Gastroesophageal sphincter (tissue), 2 donors: ENCODE results near the gene FGR.

Experiments used
- EP300 ChIP-seq: sonication (generic); formaldehyde crosslinking; IDR thresholded peaks from one replicate; pipeline ENCODE4 v1.6.1; 2017; ENCODE audit warnings: antibody characterized with exemption, mild to moderate bottlenecking
- POLR2A ChIP-seq, 2 donors: fragments of 450-650 bp; IDR thresholded peaks; one replicate each; pipeline ENCODE4 v1.6.1; 2017; ENCODE audit warnings: antibody characterized with exemption in 2 of 2, mild to moderate bottlenecking in 2 of 2, moderate library complexity in 1 of 2

GRCh38 chr1:27650171-27650538 lies 15.2 kb upstream of the FGR start:
- TF ChIP-seq EP300 = no peak
- no peak for TF ChIP-seq POLR2A (IDR thresholded peaks at IDR 0.05)
